Measurements from ENCODE around the gene STON1. TPM values are rescaled to one million over a fixed set of nuclear protein-coding genes. Genes with fewer than 3 reads are reported as not detected.
"Not testable (repeated sequence)": the region's sequence is repeated elsewhere in the genome, so short reads cannot be mapped to it uniquely, and the experiment has no call there.

STON1 gene
- polyA plus RNA-seq, 3 donors: 2.2 to 58.1 (median 24.4) TPM

DNA sequence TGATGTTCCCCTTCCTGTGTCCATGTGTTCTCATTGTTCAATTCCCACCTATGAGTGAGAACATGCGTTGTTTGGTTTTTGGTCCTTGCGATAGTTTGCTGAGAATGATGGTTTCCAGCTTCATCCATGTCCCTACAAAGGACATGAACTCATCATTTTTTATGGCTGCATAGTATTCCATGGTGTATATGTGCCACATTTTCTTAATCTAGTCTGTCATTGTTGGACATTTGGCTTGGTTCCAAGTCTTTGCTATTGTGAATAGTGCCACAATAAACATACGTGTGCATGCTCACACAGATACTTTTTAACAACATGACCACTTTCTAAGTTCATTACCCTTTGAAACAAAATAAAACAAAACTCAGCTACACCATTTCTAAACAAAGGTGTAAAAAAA, 5.2 kb upstream of the STON1 start:
- WGBS, 3 donors: 88 to 97% (median 89%) methylated on average over 3 of the region's 3 CpGs
- H3K27ac ChIP-seq (ENCODE audit: low read depth, low read length): not testable (repeated sequence)

GRCh38 chr2:48525269-48525943, 4.5 kb upstream of the STON1 start:
- WGBS, 3 donors: 56 to 83% (median 62%) methylated on average over 11 of the region's 11 CpGs

DNA sequence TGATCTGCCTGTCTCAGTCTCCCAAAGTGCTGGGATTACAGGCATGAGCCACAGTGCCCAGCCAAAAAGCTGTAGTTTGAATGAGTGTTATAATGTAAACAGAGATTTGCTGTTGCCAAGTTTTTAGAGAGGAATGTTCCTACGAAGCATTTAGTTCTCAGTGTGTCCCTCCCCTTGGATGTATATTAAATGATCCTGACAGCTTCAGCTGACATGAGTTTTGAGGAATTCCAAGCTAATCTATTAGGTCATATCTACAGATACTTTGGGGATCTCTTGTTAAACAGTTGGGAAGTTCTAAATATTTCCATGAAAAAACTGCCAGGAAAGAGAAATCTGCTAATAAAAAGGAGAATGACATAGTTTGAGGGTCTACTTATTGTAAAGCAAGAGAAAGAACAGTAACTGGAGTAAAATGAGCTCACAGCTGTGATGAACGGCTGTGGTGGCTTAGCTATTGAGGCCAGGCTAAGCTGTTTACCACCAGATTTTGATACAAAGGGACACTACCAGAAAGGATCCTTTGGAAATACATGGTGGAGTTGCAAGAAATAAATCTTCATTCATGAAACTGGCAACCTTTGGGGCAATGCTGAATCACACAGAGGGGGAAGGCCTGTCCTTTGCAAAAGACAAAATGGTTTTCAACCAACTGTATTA, 2.6 kb upstream of the STON1 start:
- H3K27ac ChIP-seq (ENCODE audit: low read depth, low read length): no peak overlapping the region
- 53 to 77% (median 75%) methylated on average over 2 of the region's 2 CpGs for WGBS, 3 donors

More at GRCh38 chr2:48525269-48525943, 4.5 kb upstream of the STON1 start:
- no peak overlapping the region for H3K27ac ChIP-seq (ENCODE audit: low read depth, low read length)

- H3K27ac ChIP-seq (ENCODE audit: low read depth, low read length): no peak overlapping the region
- WGBS, 3 donors: 53 to 55% (median 53%) methylated on average over 5 of the region's 5 CpGs
These were observed 1.5 kb upstream of the STON1 start for GRCh38 chr2:48528431-48528830.

DNA sequence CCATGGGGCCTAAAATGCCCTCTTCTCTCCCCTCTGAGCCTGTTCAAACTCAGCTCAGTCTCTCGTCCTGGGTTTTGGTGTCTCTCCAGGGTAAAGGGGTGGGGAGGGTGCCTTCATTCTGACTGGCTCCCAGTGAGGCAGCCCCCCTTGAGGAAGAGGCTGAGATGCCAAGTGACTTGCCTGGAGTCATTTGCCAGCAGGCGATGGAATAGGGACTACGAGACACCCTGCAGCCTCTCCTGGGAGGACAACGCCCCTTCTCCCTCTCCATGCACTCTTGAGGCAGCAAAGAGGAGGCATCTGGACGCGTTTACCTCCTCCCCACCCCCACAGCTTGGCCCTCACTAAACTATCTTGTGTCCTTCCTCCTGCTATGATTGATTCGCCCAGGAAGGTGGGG, 760 bp upstream of the STON1 start:
- 37 to 54% (median 41%) methylated on average over 7 of the region's 7 CpGs for WGBS, 3 donors
- peak overlapping the region; percentile 26 for H3K27ac ChIP-seq (ENCODE audit: low read depth, low read length)

GRCh38 chr2:48529676-48530032, 300 bp upstream of the STON1 start:
- 4 to 7% (median 4%) methylated on average over 12 to 15 of the region's 15 CpGs for WGBS, 3 donors
- H3K27ac ChIP-seq (ENCODE audit: low read depth, low read length): peak overlapping the region; percentile 26

DNA sequence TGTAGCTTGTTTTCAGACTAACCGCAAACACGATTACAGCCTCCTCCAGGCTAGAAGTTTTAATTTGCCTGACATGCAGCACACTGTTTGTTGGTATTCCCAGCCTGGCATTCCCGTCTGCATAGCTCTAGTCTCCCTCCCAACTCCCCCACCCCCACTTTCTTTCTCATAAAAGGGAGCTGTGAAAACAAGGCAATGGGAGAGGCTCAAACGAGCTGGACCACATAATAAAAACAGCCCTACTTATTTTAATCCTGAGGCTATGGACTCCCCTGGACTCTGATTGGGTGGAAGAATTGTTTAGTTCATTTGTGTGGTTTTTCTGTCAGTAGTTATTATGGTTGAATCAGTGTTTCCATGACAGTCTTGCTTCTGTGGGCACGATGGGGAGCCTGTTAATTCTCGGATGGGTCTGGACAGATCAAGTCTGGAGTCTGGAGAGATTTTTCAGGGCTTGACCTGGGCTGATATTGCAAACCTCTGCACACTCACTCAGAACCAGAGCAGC, 1.2 kb downstream of the STON1 start:
- WGBS, 3 donors: 10 to 27% (median 17%) methylated on average over 6 of the region's 6 CpGs

DNA sequence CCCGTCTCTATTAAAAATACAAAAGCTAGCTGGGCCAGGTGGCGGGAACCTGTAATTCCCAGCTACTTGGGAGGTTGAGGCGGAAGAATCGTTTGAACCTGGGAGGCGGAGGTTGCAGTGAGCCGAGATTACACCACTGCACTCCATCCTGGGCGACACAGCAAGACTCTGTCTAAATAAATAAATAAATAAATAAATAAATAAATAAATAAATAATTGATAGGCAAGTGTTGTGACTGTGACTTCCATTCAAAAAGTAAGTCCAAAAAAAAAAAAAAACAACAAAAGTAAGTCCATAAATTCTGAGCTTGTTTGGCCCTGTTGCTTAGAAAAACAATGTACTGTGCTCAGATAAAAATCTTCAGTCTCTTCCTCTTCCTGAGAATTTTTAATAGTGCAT, 2.2 kb downstream of the STON1 start:
- 84 to 95% (median 87%) methylated on average over 7 of the region's 7 CpGs for WGBS, 3 donors

More for the DNA sequence above, 1.2 kb downstream of the STON1 start:
- H3K27ac ChIP-seq (ENCODE audit: low read depth, low read length): no peak overlapping the region

GRCh38 chr2:48532824-48533223, 2.9 kb downstream of the STON1 start:
- no peak overlapping the region for H3K27ac ChIP-seq (ENCODE audit: low read depth, low read length)
- 98% methylated on average over 5 of the region's 5 CpGs for WGBS, 3 donors

More for the DNA sequence above, 2.2 kb downstream of the STON1 start:
- H3K27ac ChIP-seq (ENCODE audit: low read depth, low read length): no peak overlapping the region

GRCh38 chr2:48534781-48535180, 4.8 kb downstream of the STON1 start:
- 85 to 94% (median 91%) methylated on average over 5 of the region's 5 CpGs for WGBS, 3 donors
- no peak overlapping the region for H3K27ac ChIP-seq (ENCODE audit: low read depth, low read length)

GRCh38 chr2:48540237-48540935, 10.4 kb downstream of the STON1 start:
- WGBS, 3 donors: 92 to 95% (median 95%) methylated on average over 7 of the region's 7 CpGs
- H3K27ac ChIP-seq (ENCODE audit: low read depth, low read length): no peak overlapping the region

DNA sequence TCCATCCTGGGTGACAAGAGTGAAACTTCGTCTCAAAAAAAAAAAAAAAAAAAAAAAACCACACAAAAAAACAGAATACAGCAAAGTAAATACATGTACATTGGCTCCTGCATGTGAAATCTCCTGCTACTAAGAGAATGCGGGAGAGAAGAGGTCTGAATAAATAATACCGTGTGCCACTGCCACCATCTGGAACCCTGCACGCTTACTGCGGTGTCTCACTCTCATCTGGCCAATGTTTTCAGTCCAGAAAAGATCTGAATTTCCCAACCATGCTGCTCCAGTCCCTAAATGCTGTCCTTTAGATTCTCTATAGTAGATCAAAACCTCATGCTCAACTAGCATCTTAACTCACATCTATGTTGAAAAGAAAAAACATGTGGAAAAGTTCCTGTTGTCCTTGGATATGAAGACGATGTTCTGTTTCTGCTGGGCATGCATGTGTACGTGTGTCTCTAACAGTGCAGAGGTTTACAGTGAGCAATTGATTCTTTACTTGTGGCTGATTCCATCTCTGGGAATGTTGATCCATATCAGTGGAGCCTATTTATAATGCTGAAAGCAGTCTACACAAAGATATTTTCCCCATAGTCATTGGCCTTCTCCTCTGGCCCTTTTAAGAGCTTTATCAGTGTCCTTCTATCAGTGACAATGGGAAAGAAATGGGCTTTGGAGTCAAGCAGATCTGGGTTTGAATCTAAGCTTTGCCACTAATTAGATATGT, 11.9 kb downstream of the STON1 start:
- no peak overlapping the region for H3K27ac ChIP-seq (ENCODE audit: low read depth, low read length)

DNA sequence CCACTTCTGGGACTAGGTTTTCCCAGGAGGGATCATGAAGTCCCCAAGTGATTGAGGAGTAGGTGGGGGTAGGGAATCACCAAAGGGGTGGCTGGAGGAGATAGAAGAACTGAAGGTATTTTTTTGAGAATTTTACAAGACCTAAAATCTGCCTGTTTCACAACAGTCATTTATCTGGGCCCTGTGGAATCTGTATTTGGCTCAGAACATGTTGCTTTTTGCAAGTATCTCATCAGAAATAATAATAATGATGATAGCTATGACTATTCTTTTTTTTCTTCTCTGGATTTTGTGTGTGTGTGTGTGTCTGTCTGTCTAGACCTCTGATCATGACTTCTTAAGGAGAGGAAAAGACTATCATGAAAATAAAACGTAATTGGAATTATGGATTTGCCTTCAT, 13.9 kb downstream of the STON1 start:
- no peak overlapping the region for H3K27ac ChIP-seq (ENCODE audit: low read depth, low read length)
- 70 to 92% (median 77%) methylated on average over 1 of the region's 1 CpG for WGBS, 3 donors

More for the DNA sequence above, 11.9 kb downstream of the STON1 start:
- 68 to 94% (median 94%) methylated on average over 6 to 7 of the region's 7 CpGs for WGBS, 3 donors

GRCh38 chr2:48545244-48545643, 15.3 kb downstream of the STON1 start:
- no peak overlapping the region for H3K27ac ChIP-seq (ENCODE audit: low read depth, low read length)
- WGBS, 3 donors: 87 to 93% (median 93%) methylated on average over 10 of the region's 10 CpGs

DNA sequence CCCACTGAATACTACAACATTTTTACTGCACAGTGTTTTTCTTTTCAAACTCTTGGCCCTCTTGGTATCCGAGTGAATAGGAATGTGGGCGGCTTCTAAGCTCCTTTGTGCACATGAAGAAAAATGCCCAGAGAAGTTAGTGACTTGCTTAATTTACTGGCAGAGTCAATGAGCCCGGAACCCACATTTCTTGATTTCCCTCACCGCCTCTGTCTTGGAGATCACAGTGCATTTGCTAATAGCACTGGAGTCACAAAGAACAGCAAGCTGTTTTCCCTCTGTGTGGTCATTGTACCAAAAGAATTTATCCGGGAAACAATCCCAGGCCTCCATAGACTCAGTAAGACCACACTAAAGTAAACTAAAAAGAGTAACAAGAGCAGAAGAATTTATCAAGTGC, 18.9 kb downstream of the STON1 start:
- 81 to 91% (median 90%) methylated on average over 5 of the region's 5 CpGs for WGBS, 3 donors
- H3K27ac ChIP-seq (ENCODE audit: low read depth, low read length): no peak overlapping the region

GRCh38 chr2:48549972-48550371, 20.0 kb downstream of the STON1 start:
- no peak overlapping the region for H3K27ac ChIP-seq (ENCODE audit: low read depth, low read length)

GRCh38 chr2:48551548-48551947, 21.6 kb downstream of the STON1 start:
- H3K27ac ChIP-seq (ENCODE audit: low read depth, low read length): no peak overlapping the region
- WGBS, 3 donors: 84 to 98% (median 95%) methylated on average over 4 of the region's 4 CpGs

More at GRCh38 chr2:48549972-48550371, 20.0 kb downstream of the STON1 start:
- WGBS, 3 donors: 95 to 98% (median 95%) methylated on average over 3 of the region's 3 CpGs

- 88 to 94% (median 88%) methylated on average over 3 to 13 of the region's 21 CpGs for WGBS, 3 donors
- not testable (repeated sequence) for H3K27ac ChIP-seq (ENCODE audit: low read depth, low read length)
These were observed 25.1 kb downstream of the STON1 start for GRCh38 chr2:48555071-48555470.

DNA sequence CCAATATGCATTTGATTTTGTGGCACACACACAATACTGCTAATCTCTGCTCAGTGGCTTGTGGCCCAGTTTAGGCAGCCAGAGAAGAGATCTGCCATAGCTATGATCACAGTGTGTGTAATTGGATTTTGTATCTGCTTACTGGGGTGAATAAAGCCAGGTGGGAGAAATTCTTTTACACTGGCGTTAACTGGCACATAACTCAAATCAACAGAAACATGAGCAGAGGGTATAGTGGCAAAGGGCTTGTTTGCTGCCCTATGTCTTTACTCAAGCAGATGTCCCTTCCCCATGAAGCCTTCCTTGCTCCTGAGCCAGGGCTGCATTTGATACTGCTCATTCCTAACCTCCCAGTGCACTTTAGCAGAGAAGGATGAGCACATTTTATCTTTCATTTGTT, 28.5 kb downstream of the STON1 start:
- WGBS, 3 donors: 91 to 100% (median 98%) methylated on average over 1 of the region's 1 CpG

More for the DNA sequence above, 28.5 kb downstream of the STON1 start:
- H3K27ac ChIP-seq (ENCODE audit: low read depth, low read length): no peak overlapping the region

Measured in adipose tissue (tissue), 3 donors.